Pulmonary artery endothelial cell (primary cell): Measurements from ENCODE around the gene CPZ. TPM values are rescaled to one million over a fixed set of nuclear protein-coding genes. Genes with fewer than 3 reads are reported as not detected.
"Not testable (repeated sequence)": the region's sequence is repeated elsewhere in the genome, so short reads cannot be mapped to it uniquely, and the experiment has no call there.

Experiments
- DNase-seq: peaks from one replicate; pipeline ENCODE4 v3.0.0-alpha.2; 2011; ENCODE audit warnings: low read depth, low spot score
- total RNA-seq: library from RNA; depleted of rRNA; stranded (reverse); fragments of >200 nt; gene quantifications from 2 replicates; pipeline ENCODE4 v1.2.3, GENCODE V29; 2014

Gene CPZ
- total RNA-seq, 1 donor from 2014 or later = not detected

GRCh38 chr4:8634773-8635172, 42.2 kb downstream of the CPZ start:
- not testable (repeated sequence) for DNase-seq

GRCh38 chr4:8635897-8636554, 43.5 kb downstream of the CPZ start:
- not testable (repeated sequence) for DNase-seq

GRCh38 chr4:8637456-8637984, 45.0 kb downstream of the CPZ start:
- no peak for DNase-seq

DNA sequence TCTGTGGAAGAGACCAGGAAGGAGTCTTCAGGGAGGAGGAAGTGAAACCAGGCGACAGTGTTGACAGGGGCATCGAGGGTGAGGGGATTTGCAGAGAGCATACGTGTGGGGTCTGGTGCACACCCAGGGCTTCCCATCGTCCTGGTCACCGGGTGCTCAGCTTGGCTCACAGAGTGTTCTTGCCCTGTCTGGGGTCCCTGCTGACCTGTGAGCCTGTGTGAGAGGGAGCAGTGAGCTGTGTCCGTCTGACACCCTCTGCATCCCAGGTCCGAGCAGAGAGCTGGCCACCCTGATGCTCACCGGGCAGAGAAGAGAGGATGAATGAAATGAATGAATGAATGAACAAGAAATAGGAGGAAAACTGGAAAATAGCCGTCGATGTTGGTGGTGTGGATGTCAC, 46.5 kb downstream of the CPZ start:
- DNase-seq = no peak

- DNase-seq = no peak
Measured at GRCh38 chr4:8639777-8640720, 47.5 kb downstream of the CPZ start.

DNA sequence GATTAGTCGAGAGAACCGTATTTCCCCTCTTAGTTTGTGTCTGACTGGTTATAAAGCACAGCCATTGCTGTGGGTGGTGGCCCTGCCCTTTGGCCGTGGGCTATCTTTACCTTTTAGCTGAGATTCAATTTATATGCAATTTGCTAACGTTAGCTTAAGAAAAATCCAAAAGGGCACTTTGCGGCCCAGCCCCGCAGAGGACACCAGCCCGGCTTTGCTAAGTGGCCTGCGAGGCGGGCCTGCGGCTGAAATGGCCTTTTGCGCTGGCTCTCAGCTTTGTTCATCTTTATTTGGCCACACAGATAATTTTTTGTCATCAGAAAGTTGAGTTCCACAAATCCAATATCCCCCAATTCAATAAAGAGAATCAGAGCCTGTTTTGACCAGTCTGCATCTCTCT, 48.3 kb downstream of the CPZ start:
- DNase-seq = no peak

GRCh38 chr4:8641256-8641655, 48.7 kb downstream of the CPZ start:
- no peak for DNase-seq

DNA sequence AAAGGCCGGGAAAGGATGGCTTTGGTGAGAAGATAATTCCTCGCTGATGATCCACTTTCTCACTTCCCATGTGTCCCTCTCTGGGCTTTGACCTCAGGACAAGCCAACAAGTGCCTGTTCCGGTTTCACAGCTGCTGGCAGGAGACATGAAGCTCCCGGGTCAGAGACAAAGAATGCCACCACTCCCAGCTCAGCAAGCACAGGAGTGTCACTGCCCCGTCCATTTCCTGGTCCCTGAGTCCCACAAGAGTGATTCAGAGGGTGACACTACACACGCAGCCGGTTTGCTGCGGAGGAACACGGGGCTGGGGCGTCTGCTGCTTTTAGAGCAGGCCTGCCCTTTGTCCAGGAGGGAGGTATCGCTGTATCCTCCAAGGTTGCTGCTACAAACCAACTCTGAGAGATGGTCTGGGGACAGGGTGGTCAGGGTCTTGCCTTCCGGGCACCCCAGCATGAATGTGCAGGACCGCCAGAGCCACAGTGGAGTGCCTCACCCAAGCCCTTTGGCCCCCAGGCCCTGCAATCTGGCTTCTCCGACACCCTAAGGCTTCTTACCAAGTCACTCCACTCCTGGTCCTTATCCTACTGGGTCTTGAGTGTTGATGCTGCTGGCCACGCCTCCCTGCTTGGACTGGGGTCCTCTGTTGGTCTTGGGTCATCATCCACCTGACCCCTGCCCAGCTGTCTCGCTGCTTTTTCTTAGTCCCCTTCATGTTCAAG, 49.5 kb downstream of the CPZ start:
- DNase-seq = no peak

GRCh38 chr4:8642651-8643321, 50.2 kb downstream of the CPZ start:
- DNase-seq = no peak

GRCh38 chr4:8643441-8643840, 50.9 kb downstream of the CPZ start:
- no peak for DNase-seq

GRCh38 chr4:8643986-8644385, 51.4 kb downstream of the CPZ start:
- DNase-seq = no peak

- DNase-seq = no peak
Measured at GRCh38 chr4:8644461-8644891, 51.9 kb downstream of the CPZ start.

GRCh38 chr4:8644966-8645752, 52.6 kb downstream of the CPZ start:
- no peak for DNase-seq

DNA sequence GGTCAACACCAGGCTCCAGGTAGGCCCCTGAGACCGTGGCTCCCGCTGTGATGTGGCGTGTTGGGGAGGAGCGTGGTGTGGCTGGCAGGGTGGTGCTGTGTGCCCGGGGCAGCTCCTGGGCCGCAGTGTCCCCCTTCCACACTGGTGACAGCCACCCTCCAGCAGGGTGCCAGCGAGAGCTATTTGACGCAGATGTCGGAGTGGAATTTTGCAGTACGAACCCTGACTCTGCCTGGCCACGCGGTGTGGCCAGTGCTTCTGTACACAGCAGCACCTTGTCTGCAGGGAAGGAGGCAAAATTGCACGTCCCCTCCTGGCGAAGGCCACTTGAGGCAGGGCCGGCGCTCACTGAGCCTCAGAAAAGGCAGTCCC, 53.2 kb downstream of the CPZ start:
- DNase-seq = no peak

GRCh38 chr4:8646296-8647093, 53.9 kb downstream of the CPZ start:
- no peak for DNase-seq

- DNase-seq = no peak
Measured at GRCh38 chr4:8647094-8647570, 54.6 kb downstream of the CPZ start.

DNA sequence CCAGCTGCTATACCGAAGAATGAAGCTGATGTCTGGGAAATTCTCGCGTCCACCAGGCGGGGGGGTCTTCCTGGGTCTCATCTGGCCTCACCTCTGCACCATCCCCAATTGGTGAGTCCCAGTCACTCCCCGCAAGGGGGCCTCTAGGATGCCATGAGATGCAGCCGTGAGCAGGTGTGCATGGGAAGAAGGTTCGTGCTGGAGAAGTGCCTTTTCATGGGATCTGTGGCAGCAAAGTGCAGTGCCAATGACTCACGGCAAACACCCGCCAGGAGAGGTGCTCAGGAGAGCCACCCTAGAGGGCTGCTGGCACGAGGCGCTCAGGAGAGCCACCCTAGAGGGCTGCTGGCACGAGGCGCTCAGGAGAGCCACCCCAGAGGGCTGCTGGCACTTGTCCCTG, 55.1 kb downstream of the CPZ start:
- no peak for DNase-seq

DNA sequence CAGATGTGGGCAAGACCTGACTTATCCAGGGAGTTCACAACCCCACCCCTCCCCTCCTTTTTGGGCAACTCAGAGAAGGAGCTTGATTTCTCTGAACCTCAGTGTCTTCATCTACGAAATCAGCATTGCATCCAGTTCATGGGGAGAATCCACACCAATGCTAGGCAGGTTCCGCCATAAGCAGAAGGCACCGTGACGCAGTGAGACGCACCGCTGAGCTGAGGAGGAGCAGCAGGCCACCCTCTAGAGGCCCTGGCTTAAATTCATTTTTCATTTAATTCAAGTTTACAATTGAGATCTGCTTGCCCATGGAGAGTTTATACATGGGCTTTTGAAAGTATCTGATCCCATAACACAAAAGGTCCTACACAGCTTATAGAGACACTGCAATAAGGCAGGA, 55.7 kb downstream of the CPZ start:
- DNase-seq = no peak

DNA sequence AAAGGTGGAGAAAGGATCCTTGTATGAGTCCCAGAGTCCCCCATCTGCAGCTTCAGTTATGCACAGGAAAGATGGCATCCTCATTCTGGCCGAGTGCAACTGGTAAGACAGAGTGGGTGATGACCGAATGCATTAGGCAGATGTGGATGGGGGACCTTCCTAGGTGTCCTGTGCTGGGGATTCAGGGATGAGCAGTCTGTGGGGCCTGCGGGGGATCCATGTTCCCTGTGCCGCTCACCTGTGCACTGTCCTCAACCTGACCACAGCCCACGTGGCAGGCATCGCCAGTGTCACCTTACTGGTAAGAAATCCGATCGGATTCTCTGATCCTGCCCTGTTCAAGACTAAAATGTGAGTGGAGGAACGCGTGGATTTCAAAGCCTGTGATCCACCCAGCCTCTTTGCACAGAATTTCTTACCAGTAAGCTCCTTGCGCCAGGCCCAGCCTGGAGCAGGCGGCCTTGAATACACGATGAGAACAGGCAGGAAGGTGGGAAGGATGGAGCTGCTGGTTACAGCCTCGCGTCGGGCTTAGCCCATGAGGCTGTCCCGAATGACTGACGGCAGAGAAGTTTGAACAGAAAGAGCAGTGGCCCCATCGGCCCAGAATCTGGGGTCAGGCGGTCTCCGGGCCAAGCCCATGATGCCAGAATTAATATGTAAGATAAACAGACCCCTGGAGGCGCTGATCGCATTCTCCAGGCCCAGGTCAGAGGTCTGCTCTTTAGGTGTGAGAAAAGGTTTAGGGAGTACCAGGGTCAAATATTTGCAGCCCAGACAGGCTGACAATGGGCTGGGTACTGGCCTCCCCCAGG, 56.5 kb downstream of the CPZ start:
- no peak for DNase-seq
